Fibroblast of villous mesenchyme (primary cell): ENCODE data around the gene SPDYE4. TPM values are rescaled to one million over a fixed set of nuclear protein-coding genes. Genes with fewer than 3 reads are reported as not detected.

Source experiments
- DNase-seq: peaks from one replicate; pipeline ENCODE4 v3.0.0-alpha.2; 2010; ENCODE audit warnings: low read depth
- H3K4me3 ChIP-seq: 2 replicates; pipeline ENCODE4 v1.5.1; 2011; ENCODE audit warnings: low read depth, mild to moderate bottlenecking, low read length
- total RNA-seq: library from RNA; depleted of rRNA; stranded (reverse); fragments of >200 nt; gene quantifications from 2 replicates; pipeline ENCODE4 v1.2.3, GENCODE V29; 2012
- TF ChIP-seq, protein P1 (sequence below): IDR thresholded peaks from 2 replicates; pipeline ENCODE4 v1.5.1; 2012; ENCODE audit warnings: low read depth, mild to moderate bottlenecking, low read length; ENCODE audit not compliant: insufficient read depth

The SPDYE4 gene
- total RNA-seq, 1 donor, result not detected

DNA sequence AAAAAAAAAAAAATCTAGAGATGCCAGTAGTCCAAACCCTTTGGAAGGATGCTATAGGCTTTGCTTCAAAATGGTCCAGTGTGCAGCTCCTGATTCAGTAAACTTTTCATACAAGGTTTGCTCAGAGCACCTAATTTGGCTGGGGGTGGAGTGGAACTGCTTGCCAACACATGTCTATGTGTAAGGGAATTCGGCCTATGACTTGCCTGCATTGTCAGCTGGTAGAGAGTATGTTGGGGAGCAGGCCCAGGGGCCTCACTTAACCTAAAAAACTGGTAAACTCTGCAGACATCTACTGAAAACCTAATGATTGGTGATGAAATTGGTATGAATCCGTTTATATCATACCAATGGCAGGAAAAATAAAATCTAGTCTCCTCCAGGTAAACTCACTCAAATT lies 42.3 kb upstream of the SPDYE4 start:
- no peak for DNase-seq

DNA sequence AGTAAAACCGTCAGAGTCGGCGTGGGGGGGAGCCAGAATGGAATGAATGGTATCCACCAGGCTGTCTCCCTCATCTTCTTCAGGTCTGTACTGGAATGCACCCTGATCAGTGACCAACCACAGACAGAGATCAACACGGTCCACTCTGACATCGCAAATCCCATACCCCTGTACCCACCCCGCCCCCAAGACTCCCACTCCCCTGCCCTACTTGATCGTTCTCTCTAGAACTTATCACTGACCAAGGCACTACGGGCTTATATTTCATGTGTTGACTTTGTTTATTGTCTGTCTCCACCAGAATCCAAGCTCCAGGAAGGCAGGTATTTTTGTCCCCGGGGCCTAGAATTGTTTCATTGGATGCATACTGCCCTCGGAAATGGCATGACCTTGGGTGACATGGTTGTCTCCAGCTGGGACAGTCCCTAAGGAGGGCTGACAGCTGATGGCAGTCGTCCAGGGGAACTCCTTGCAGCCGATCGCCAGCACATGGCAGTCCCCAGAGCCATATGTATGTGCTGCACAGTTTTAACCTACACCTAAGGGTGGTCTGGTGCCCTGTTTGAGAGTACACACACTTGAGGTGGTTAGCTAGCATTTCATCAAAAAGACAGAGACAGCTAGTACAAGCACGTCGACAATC lies 41.3 kb upstream of the SPDYE4 start:
- H3K4me3 ChIP-seq, result no peak overlapping the region
- peak; percentile 3 for DNase-seq
- TF ChIP-seq, protein P1, sequence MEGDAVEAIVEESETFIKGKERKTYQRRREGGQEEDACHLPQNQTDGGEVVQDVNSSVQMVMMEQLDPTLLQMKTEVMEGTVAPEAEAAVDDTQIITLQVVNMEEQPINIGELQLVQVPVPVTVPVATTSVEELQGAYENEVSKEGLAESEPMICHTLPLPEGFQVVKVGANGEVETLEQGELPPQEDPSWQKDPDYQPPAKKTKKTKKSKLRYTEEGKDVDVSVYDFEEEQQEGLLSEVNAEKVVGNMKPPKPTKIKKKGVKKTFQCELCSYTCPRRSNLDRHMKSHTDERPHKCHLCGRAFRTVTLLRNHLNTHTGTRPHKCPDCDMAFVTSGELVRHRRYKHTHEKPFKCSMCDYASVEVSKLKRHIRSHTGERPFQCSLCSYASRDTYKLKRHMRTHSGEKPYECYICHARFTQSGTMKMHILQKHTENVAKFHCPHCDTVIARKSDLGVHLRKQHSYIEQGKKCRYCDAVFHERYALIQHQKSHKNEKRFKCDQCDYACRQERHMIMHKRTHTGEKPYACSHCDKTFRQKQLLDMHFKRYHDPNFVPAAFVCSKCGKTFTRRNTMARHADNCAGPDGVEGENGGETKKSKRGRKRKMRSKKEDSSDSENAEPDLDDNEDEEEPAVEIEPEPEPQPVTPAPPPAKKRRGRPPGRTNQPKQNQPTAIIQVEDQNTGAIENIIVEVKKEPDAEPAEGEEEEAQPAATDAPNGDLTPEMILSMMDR, result no peak

More for the DNA sequence above, 42.3 kb upstream of the SPDYE4 start:
- no peak overlapping the region for H3K4me3 ChIP-seq
- TF ChIP-seq, protein P1, result no peak

DNA sequence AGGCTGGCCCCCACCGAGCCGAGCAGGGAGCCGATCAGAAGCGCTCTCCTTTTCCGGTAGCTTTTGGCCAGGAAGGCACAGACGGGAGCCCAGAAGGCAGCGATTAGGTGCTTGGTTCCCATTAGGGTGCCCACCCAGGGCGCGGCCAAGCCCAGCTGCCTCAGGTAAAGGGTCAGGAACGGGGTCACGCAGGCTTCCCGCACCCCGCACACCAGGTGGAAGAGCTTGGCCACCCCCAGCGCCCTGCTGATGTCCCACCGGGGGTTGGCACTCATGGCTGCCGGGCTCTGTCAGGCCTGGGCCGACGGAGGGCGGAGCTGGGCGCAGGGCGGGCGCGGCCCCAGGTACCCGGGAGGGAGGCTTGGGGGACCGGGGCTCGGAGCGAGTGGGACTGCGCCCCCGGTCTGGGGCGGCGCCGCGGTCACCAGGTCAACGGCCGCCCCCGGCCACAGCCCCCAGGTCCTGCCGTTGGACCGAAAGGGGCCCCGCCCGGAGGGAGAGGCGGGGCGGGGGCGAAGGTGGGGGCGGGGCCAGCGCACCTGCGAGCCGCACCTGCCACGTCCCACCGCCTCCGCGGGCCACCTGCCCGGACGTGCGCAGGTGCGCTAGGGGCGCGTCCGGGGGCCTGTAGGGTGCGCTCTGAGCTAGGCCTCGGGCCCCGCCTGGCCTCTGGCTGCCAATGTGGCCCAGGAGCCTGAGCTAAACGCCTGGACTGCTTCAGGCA lies 40.7 kb upstream of the SPDYE4 start, which contains the start of gene MFSD6L:
TSS of gene MFSD6L (minus strand) at position 520 of the 724 bp plus-strand sequence. CDS start at position 275, 245 bp downstream.
- DNase-seq, result no peak
- TF ChIP-seq, protein P1, result no peak
- no peak within 1 kb of the TSS for H3K4me3 ChIP-seq

DNA sequence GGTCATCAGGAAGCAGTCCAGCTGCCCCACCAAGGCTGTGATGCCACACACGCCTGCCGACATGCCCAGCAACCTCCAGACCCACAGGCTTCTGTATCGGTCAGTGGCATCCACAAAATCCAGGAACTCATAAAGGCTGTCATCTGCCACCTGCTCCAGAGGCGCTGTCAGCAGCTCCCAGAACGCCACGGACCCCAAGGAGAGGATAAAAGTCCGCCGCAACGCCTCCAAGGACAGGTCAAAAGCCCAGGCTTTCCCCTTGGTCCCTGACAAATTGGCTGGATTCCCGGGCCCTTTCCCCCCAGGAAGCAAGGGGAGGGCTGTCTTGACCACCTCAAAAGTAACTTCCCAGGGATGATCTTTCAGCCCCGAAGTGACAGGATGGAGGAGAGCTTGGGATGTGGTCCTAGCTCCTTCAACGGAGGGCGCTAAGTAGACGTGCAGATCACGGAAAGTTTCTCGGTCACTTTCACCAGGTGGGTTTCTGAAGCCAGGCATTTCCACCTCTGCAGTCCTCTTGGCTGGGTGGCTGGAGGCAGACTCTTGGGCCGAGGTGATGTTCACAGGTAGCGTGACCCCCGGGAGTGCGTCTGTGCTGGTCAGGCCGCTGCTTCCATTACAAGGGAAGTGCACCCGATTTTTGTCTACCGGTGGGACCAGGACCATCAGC lies 40.0 kb upstream of the SPDYE4 start:
- no peak overlapping the region for H3K4me3 ChIP-seq
- no peak for DNase-seq
- TF ChIP-seq, protein P1, result no peak

DNA sequence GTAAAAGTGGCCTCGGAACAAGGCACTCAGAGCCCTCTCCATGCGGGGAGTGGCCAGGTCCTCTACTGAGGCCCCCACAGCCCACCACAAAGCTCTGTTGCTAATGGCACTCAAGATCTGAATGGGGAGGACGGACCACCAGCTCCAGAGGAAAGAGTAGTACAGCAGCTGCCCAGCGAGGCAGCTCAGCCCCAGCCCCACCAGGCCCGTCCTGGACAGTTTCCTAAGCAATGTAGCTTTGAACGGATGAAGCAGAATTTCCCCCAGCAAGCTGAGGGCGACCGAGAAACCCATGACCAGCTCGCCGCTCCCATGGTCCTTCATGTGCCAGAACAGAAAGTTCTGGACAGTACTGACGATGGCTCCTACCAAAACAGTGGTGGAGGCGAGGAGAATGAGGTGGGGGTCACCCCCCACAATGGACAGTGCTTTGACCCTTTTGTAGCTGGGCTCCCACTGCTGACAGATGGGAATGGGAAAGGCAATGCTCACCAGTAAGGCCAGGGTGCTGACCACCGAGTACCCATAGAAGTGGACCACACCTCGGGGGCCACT lies 39.4 kb upstream of the SPDYE4 start:
- TF ChIP-seq, protein P1, result no peak
- DNase-seq, result no peak

DNA sequence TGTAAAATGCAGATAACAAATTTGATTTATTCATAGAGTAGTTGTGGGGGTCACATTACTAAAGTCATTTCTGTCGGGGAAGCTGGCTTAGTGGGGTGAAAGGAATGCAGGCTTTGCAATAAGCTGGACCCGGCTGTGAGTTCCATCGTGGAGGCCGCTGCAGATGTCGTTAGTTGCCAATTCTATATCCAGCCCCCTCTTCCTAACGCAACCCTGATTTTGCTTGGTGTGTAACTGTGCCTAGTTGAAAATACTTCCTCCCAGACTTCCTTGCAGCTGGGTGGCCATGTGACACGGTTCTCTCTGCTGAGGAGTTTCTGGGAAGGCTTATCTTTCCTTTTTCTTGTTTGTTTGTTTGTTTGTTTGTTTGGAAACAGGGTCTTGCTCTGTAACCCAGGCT lies 36.3 kb upstream of the SPDYE4 start:
- DNase-seq, result peak; percentile 4
- TF ChIP-seq, protein P1, result no peak
- H3K4me3 ChIP-seq, result no peak overlapping the region

More for the DNA sequence above, 39.4 kb upstream of the SPDYE4 start:
- no peak overlapping the region for H3K4me3 ChIP-seq
